D721Med (cell line): ENCODE data around the gene JPH2.

Experiments
- DNase-seq: peaks from one replicate; pipeline ENCODE4 v3.0.0; 2011; ENCODE audit warnings: low spot score; ENCODE audit not compliant: insufficient read length
- FAIRE-seq: peaks from 2 replicates; lab custom pipeline; 2011; peaks lifted over from hg19 to GRCh38; lab: Jason Lieb, UNC
- TF ChIP-seq, protein P1 (sequence below): IDR thresholded peaks from 2 replicates; pipeline ENCODE4 v1.5.1; 2012; ENCODE audit warnings: mild to moderate bottlenecking, control low read depth; ENCODE audit not compliant: insufficient read depth; ENCODE audit errors: missing control alignments

The JPH2 gene

DNA sequence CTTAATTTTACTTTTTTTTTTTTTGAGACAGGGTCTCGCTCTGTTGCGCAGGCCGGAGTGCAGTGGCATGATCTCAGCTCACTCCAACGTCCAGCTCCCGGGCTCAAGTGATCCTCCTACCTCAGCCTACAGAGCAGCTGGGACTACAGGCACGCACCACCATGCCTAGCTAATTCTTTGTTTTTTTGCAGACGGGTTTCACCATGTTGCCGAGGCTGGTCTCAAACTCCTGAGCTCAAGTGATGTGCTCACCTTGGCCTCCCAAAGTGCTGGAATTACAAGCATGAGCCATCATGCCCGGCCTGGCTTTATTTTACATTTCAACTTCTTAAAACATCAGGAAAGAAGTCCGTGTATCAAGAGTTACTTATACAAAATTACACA, 17.8 kb upstream of the JPH2 start:
- DNase-seq (no peak), FAIRE-seq (no peak)
- TF ChIP-seq, protein P1, sequence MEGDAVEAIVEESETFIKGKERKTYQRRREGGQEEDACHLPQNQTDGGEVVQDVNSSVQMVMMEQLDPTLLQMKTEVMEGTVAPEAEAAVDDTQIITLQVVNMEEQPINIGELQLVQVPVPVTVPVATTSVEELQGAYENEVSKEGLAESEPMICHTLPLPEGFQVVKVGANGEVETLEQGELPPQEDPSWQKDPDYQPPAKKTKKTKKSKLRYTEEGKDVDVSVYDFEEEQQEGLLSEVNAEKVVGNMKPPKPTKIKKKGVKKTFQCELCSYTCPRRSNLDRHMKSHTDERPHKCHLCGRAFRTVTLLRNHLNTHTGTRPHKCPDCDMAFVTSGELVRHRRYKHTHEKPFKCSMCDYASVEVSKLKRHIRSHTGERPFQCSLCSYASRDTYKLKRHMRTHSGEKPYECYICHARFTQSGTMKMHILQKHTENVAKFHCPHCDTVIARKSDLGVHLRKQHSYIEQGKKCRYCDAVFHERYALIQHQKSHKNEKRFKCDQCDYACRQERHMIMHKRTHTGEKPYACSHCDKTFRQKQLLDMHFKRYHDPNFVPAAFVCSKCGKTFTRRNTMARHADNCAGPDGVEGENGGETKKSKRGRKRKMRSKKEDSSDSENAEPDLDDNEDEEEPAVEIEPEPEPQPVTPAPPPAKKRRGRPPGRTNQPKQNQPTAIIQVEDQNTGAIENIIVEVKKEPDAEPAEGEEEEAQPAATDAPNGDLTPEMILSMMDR = no peak

DNA sequence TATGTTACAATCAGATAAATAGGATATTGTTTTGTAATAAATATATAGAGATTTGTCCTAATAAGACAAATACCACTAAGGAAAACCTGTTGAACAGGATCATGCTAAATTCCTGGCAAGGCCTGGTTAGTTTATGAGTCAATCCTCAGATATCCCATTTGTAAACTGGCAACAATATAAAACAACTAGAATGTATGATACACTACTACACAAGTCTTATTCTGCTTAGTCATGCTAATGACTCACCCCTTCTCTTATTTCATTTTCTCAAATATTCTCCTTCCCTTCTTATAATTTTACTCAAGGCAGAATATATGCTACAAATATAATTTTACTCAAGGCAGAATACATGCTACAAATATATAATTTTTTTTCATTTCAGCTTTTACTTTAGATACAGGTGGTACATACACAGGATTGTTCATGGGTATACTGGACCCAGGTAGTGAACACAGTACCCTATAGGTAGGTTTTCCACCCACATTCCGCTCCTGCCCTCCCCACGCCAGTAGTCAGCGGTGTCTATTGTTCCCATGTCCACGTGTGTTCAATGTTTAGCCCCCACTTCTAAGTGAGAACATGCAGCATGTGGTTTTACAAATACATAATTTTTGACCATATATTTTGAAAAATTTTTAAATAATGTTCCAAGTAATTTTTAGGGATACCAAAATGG, 17.3 kb upstream of the JPH2 start:
- DNase-seq (no peak), FAIRE-seq (no peak)
- TF ChIP-seq, protein P1 = no peak

DNA sequence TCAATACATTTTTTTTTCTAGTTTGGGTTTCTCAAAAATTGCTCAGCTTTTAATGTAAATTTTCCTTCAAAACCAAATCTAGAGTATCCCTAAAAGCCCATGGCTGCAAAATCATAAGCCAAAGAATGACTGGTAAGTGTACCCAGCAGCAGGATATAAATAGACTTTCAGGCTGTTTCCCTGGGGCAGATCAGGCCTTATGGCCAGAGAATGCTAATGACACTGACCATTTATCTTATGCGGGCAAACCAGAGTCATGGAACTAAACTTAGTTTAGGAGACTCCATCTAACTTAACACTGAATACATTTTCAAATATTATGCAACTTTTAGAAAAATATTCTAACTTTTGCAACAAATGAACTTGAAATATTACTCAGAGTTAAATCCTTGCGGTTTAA, 16.2 kb upstream of the JPH2 start:
- FAIRE-seq (no peak), DNase-seq (no peak)
- TF ChIP-seq, protein P1 = no peak

DNA sequence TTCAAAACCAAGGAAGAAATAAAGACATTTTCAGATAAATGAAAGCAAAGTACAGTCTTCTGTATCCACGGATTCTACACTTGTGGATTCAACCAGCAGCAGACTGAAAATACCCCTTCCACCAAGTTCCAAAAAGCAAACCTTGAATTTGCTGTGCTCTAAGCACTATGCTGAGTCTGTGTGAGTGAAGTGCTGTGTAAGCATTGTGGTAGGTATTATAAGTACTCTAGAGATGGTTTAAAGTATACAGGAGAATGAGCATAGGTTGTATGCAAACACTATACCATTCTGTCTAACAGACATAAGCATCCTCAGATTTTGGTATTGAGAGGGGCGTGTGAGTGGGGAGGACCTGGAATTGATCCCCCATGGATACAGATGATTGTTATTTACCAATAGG, 14.0 kb upstream of the JPH2 start:
- FAIRE-seq = no peak
- TF ChIP-seq, protein P1 = no peak

DNA sequence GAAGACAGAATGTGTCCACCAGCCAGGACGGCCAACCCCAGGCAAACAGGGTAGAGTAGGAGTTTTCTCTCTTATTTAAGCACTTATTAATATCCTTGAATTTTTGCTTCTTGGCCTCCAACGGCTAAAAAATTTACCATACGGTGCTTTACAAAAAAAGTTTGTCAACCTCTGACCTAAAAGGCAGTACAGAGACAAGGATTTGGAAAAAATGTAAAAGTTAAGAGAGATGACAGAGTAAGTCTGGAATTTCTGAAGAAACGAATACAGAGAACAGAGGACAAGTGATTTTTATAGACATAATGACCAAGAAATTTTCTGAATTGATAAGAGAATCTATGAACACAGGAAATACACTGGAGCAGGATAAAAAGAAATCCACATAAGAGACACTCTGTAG, 13.4 kb upstream of the JPH2 start:
- FAIRE-seq = no peak
- TF ChIP-seq, protein P1 = no peak
- no peak for DNase-seq

More for the DNA sequence above, 14.0 kb upstream of the JPH2 start:
- DNase-seq = no peak

DNA sequence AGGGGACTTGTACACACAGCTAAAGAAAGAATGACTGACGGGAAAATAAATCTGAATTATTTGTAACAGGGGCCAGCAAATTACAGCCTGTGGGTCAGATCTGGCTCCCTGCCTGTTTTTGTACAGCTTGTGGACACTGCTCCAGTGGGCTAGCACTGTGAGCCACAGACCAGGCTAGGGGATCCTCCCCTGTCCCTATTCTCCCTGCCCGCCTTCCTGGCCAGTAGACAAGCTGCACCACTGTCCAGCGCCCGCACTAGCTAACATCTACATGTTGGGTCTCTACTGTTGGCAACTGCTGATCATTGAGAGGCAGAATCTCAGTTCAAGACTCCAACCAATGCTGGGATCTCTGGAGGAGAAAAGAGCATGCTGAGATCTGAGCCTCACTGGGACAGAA, 12.9 kb upstream of the JPH2 start:
- FAIRE-seq (no peak), DNase-seq (no peak)
- TF ChIP-seq, protein P1 = no peak

DNA sequence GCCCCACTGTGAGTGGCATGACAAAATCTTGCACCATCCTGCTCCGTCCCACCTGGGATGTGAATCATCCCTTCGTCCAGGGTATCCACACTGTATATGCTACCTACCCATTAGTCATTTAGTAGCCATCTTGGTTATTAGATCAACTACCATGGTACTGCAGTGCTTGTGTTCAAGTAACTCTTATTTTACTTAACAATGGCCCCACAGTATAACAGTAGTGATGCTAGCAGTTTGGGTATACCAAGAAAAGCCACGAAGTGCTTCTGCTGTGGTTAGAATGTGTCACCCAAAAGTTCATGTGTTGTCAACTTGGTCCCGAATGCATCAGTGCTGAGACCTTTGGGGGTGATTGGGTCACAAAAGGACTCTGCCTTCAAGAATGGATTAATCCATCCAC, 11.9 kb upstream of the JPH2 start:
- DNase-seq (no peak), FAIRE-seq (no peak)
- TF ChIP-seq, protein P1 = no peak
